ENCODE measurements around the gene ANXA8. TPM values are rescaled to one million over a fixed set of nuclear protein-coding genes. Genes with fewer than 3 reads are reported as not detected.
A peak's percentile ranks its signal among the peaks of the same experiment; 100 is the strongest.
"Not testable (repeated sequence)": the region's sequence is repeated elsewhere in the genome, so short reads cannot be mapped to it uniquely, and the experiment has no call there.

ANXA8 gene, protein sequence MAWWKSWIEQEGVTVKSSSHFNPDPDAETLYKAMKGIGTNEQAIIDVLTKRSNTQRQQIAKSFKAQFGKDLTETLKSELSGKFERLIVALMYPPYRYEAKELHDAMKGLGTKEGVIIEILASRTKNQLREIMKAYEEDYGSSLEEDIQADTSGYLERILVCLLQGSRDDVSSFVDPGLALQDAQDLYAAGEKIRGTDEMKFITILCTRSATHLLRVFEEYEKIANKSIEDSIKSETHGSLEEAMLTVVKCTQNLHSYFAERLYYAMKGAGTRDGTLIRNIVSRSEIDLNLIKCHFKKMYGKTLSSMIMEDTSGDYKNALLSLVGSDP
- 0.17 and 0.55 TPM in 2 replicates for total RNA-seq (2014; rRNA removed; shearing (Covaris generic))

- DNase-seq (ENCODE audit: low spot score), result not testable (repeated sequence)
Measured at GRCh38 chr10:47483923-47484322, at the start of gene ANXA8. ANXA8 (minus strand) TSS chr10:47484115; CDS start chr10:47483933, 182 bp downstream.

GRCh38 chr10:47523475-47523874 lies 39.6 kb upstream of the ANXA8 start, which contains the start of gene AGAP9:
AGAP9 (minus strand) TSS chr10:47523638; CDS start chr10:47523526, 112 bp downstream.
- DNase-seq (ENCODE audit: low spot score), result not testable (repeated sequence)

GRCh38 chr10:47502313-47502712 lies 18.4 kb upstream of the ANXA8 start:
- not testable (repeated sequence) for DNase-seq (ENCODE audit: low spot score)

DNA sequence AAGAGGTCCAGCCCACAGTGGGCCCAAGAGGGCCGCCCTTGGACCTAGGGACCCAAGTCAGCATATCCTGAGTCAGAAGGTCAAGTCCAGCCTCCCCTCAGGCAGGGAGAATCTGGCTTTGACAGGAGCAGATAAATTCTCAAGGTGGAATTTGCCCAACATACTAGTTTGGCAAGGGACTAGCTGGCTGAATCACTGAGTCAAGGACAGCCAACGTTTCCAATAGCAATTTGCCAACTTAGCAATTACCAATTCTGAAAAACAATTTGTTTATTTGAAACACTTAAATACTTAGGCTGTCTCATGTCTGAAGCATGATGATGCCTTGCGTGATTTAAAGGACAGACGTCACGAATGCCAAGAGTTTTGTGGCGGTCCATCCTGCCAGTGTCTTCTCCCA lies 10.3 kb upstream of the ANXA8 start:
- DNase-seq (ENCODE audit: low spot score), result not testable (repeated sequence)

DNA sequence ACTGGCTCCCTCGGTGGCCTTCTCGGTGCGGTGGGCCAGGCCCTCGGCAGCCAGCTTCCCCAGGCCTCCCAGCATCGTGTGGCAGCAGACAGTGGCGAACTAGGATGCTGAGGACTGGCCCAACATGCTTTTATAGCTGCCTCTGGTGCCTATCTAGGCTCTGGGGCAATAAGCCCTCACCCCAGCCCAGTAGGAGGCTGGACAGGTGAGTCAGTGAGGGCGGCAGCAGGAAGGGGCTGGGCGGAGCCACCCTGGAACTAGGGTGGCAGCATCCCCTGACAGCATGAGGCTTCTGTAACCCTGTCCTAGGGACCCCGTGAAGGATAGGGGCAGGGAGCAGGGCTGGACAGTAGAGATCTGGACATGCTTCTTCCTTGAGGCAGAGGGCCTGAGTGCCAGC lies 7.7 kb upstream of the ANXA8 start, which contains the start of gene FAM25G:
Gene FAM25G (minus strand): TSS at position 101 of the 400 bp plus-strand sequence. CDS start 26 bp downstream, at position 75.
- DNase-seq (ENCODE audit: low spot score), result not testable (repeated sequence)

DNA sequence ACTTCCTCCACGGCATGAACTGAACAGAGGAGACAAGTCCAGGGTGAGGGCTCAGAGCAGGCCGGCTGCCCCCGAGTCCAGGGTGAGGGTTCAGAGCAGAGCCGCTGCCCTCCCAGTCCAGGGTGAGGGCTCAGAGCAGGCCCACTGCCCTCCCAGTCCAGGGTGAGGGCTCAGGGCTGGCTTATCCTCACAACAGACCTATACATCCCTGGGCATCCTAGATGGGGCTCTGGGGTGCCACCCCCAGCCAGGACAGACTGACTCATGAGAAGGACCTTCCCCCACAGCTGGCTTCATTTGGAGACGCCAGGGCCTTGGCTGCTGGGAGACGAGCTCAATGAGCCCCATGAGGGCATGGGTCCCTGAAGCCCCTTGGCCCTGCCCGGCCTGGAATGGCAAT lies 5.7 kb upstream of the ANXA8 start:
- not testable (repeated sequence) for DNase-seq (ENCODE audit: low spot score)

DNA sequence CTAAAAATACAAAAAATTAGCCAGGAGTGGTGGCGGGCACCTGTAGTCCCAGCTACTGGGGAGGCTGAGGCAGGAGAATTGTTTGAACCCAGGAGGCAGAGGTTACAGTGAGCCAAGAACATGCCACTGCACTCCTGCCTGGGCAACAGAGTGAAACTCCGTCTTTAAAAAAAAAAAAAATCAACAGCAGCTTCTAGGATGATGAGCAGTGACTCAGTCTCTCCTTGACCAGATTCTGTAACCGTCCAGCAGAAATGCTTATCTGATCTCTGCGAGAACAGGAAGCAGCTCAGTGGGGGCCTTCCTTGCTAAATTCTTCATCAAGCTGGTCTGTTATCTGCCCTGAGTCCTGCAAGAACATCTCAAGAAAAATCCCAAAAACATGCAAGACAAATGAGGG lies 2.0 kb upstream of the ANXA8 start:
- DNase-seq (ENCODE audit: low spot score), result not testable (repeated sequence)

DNA sequence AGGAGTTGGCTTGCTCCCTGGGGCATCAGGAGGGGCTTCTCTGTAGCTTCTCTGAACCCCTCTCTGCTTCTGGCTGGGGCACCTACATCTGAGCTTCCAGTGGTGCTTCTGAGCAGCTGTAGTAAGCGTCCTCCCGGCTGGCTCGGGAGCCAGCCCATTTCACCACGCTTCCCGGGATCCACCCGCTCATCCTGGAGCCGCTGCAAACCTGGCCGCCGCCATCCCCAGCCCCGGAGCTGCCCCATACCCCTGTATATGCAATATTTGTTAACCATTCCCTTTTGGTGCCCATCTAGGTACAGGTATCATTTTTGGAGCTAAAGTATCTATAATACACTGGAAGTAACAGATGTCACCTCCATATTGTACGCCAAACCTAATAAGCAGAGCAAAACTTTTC lies 871 bp upstream of the ANXA8 start:
- not testable (repeated sequence) for DNase-seq (ENCODE audit: low spot score)

DNA sequence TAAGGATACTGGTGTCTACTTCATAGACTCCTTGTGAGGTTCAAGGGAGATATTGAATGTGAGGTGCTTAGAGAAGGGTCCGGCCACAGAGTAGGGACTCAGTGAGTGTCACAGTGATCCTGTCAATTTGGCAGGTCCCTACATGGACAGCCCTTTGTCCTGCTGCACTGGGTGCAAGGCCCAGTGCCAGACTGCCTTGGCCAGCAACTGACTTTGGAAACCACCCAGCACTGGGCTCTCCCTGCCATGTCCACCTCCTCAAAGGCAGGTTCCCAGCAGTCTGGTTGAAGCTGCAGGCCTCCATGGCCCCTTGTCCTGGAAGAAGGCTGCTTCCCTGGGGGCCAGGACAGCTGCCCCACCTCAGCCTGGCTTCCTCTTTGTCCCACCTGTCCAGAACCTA lies 1.5 kb downstream of the ANXA8 start:
- DNase-seq (ENCODE audit: low spot score), result not testable (repeated sequence)

DNA sequence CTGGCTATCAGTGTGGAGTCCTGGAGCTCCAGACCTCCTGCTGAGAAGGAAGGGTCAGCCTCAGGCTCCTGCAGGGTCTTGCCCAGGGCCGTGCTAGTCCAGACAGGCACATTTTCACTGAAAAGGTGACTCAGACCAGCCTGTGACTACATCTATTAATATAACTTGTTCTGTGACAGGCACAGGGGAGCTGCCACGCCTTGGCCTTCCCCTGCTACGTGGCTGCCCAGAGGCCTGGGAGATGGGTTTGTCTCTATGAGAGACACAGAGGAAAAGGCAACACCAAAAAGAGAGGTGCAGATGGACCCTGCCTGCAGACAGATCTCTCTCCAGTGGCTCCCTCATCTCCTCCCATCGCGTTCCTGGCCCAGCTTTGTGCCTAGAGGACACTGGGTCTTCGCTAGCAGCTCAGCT lies 2.1 kb downstream of the ANXA8 start:
- DNase-seq (ENCODE audit: low spot score), result not testable (repeated sequence)

DNA sequence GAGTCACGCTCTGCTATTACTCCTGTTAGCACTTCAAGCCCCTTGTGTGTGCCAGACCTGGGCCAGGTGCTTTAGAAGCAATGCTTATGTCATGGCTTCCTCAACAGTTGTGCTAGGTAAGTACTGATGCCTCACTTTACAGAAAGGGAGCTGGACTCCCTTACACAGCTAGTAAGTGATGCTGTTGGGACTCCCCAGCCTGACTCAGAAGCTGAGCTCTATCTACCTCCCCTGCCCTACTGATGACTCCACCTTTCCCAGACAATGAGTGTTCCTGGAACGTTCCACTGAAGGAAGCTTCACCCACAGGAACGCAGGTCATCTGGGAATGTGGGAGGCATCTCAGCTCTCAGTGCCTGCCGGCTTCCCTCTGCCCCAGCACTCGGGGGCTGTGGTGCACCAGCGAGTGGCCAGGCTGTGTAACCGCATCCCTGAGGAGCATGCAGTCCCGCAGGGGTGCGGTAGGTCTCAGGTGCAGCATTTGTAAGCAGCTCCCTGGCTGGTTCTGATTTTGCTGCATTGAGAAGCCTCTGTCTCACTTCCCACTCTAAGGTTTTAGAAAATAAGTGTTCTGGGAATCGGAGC lies 2.6 kb downstream of the ANXA8 start:
- peak; percentile 37 for DNase-seq (ENCODE audit: low spot score)

GRCh38 chr10:47480133-47480532 lies 3.8 kb downstream of the ANXA8 start:
- not testable (repeated sequence) for DNase-seq (ENCODE audit: low spot score)

- not testable (repeated sequence) for DNase-seq (ENCODE audit: low spot score)
Measured at GRCh38 chr10:47478114-47478513, 5.8 kb downstream of the ANXA8 start.

DNA sequence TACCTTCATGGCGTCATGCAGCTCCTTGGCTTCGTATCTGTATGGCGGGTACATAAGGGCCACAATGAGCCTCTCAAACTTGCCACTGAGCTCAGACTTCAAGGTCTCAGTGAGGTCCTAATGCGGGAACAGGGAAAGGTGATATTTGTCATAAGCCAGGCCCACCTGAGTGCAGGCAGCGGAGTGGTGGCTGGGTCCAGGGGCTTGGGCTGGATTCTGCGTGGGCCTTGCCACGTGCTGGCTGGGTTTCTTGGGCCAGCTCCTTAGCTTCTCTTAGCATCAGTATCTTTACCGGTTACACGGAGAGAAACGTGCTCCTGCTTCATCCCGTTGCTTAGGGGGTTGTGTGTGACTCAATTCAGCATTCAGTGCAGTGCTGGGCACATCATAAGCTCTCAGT lies 6.8 kb downstream of the ANXA8 start:
- not testable (repeated sequence) for DNase-seq (ENCODE audit: low spot score)

- DNase-seq (ENCODE audit: low spot score), result not testable (repeated sequence)
Measured at GRCh38 chr10:47475101-47475500, 8.8 kb downstream of the ANXA8 start.

GRCh38 chr10:47473516-47473915 lies 10.4 kb downstream of the ANXA8 start:
- DNase-seq (ENCODE audit: low spot score), result not testable (repeated sequence)

DNA sequence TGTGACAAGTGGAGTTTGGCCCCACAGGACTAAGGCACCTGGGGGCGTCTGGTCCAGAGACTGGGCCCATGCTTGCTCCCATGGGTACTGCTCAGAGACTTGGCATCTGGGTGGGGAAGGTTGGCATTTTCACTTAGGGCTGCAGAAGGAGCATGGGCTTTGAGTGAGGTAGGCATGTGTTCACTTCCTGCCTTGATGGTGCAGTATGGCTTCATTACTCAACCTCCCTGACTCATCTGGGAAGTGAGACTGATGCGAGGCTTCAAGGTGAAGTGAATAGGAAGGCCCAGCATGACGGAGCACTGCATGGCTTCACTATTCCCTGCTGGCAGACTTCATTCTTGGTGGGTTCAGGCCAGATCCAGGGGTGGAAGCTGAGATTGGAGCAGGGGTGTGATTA lies 11.3 kb downstream of the ANXA8 start:
- DNase-seq (ENCODE audit: low spot score), result not testable (repeated sequence)

DNA sequence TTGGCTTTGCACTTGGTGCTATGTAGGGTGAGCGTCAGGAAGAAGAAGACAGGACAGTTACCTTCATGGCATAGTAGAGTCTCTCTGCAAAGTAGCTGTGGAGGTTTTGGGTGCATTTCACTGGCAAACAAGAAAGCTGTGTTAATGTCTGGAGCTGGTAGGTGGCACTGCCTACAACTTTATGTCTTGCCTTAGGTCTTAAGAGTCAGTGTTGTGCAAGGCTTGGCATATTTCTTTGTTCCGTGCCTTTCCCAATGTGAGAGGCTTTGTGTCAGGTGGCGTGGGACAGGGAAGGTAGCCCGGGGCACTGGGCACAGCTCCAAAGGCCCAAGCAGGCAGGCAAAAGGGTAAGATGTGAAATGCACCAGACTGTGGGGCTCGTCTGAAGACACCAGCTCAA lies 11.8 kb downstream of the ANXA8 start:
- not testable (repeated sequence) for DNase-seq (ENCODE audit: low spot score)

DNA sequence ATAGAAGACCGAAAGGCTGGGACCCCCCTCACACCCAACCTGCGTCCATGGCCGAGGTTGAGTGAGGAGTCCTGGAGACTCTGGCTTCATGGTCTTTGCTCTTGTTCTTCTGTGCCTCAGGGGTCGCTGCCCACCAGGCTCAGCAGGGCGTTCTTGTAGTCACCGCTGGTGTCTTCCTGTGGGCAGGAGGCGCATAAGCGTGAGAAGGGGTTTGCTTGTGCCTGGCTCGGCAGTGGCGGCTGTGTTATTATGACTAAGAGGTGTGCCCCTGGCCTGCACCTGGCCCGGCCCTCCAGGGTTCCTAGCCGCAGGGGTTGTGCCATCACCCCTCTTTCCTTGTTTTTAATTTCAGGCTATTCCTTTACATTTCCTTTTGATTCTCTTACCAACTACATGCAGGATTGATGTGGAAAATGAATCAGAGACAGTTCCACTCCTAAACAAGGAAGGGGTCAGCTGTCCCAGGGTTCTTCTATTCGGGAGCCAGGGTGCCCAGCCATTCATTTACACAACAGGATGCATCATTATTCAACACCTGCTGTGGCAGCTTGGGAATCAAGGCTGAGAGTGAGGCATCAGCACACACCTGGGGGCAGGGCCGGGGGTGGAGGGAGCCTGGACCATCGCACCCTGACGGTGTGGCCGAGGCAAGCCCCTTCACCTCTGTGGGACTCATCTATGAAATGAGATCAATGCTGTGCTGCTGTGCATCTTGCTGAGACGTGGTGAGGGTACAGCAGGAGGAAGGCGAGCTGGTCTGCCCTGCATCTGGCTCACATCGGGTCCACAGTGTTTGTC lies 15.0 kb downstream of the ANXA8 start:
- DNase-seq (ENCODE audit: low spot score), result not testable (repeated sequence)

GRCh38 chr10:47467957-47468356 lies 16.0 kb downstream of the ANXA8 start:
- DNase-seq (ENCODE audit: low spot score), result not testable (repeated sequence)

DNA sequence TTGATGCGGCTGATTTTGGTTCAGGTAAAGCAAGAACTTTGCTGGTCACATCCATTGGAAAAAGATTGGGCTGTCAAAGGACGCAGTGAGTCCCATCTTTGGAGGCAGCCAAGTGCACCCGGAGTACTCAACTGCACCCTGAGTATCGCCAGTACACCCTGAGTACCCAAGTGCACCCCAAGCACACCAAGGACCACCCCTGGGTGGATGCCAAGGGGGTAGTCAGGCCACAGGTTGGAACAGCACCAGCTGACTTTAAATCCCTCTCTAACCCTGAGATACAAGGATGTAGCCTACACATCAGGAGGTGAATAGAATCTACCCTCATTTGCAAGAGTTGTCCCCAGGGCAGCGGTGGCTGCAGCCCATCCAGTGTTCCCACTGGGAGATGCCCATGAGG lies 16.5 kb downstream of the ANXA8 start:
- DNase-seq (ENCODE audit: low spot score), result not testable (repeated sequence)
